NK-92 treated with Interleukin-12 subunit alpha and Interleukin-12 subunit beta, amount 100 ng/mL, for 24 hours (cell line): ENCODE data around the gene ZNF155.
"Not testable (repeated sequence)": the region's sequence is repeated elsewhere in the genome, so short reads cannot be mapped to it uniquely, and the experiment has no call there.

Experiments used
- DNase-seq: peaks from one replicate; lab custom pipeline; 2025; lab: John Stamatoyannopoulos, UW

The ZNF155 gene

GRCh38 chr19:43983912-43984686 lies at the start of gene ZNF155:
Gene ZNF155 (plus strand): TSS chr19:43984188. CDS start chr19:43988544, 4,356 bp downstream.
- no peak for DNase-seq

GRCh38 chr19:43934985-43935708 lies 48.8 kb upstream of the ZNF155 start, which contains the start of gene ZNF45:
Gene ZNF45 (minus strand): TSS chr19:43935282. CDS start chr19:43922185, 13,097 bp downstream.
- peak; percentile 79 for DNase-seq

GRCh38 chr19:43936188-43936587 lies 47.8 kb upstream of the ZNF155 start:
- no peak for DNase-seq

GRCh38 chr19:43939557-43940260 lies 44.3 kb upstream of the ZNF155 start:
- DNase-seq: no peak

GRCh38 chr19:43940719-43941118 lies 43.3 kb upstream of the ZNF155 start:
- DNase-seq: no peak

GRCh38 chr19:43941209-43941608 lies 42.8 kb upstream of the ZNF155 start:
- DNase-seq: no peak

GRCh38 chr19:43947412-43947811 lies 36.6 kb upstream of the ZNF155 start:
- not testable (repeated sequence) for DNase-seq

GRCh38 chr19:43949803-43950202 lies 34.2 kb upstream of the ZNF155 start:
- DNase-seq: not testable (repeated sequence)

GRCh38 chr19:43950834-43951645 lies 32.9 kb upstream of the ZNF155 start, which contains the start of gene ZNF221:
Gene ZNF221 (plus strand): TSS chr19:43951228. CDS start chr19:43962727, 11,499 bp downstream.
- no peak for DNase-seq

GRCh38 chr19:43956827-43957226 lies 27.2 kb upstream of the ZNF155 start:
- no peak for DNase-seq

- no peak for DNase-seq
Measured at GRCh38 chr19:43957891-43958290, 26.1 kb upstream of the ZNF155 start.

GRCh38 chr19:43960411-43960810 lies 23.6 kb upstream of the ZNF155 start:
- DNase-seq: no peak

GRCh38 chr19:43966079-43966694 lies 17.8 kb upstream of the ZNF155 start:
- no peak for DNase-seq

GRCh38 chr19:43976732-43977131 lies 7.3 kb upstream of the ZNF155 start:
- DNase-seq: no peak

GRCh38 chr19:43983544-43983911 lies 460 bp upstream of the ZNF155 start:
- no peak for DNase-seq

GRCh38 chr19:43984687-43985000 lies 656 bp downstream of the ZNF155 start:
- DNase-seq: no peak

GRCh38 chr19:43997631-43998290 lies 13.8 kb downstream of the ZNF155 start:
- DNase-seq: no peak

- no peak for DNase-seq
Measured at GRCh38 chr19:44002212-44002565, 18.2 kb downstream of the ZNF155 start.

GRCh38 chr19:44002566-44003460 lies 18.8 kb downstream of the ZNF155 start, which contains the start of gene ZNF230:
Gene ZNF230 (plus strand): TSS chr19:44002957. CDS start chr19:44007079, 4,122 bp downstream.
- peak; percentile 8 for DNase-seq
